Measurements from ENCODE around the gene LPA.
A peak's percentile ranks its signal among the peaks of the same experiment; 100 is the strongest.
"Not testable (repeated sequence)": the region's sequence is repeated elsewhere in the genome, so short reads cannot be mapped to it uniquely, and the experiment has no call there.

LPA gene, protein sequence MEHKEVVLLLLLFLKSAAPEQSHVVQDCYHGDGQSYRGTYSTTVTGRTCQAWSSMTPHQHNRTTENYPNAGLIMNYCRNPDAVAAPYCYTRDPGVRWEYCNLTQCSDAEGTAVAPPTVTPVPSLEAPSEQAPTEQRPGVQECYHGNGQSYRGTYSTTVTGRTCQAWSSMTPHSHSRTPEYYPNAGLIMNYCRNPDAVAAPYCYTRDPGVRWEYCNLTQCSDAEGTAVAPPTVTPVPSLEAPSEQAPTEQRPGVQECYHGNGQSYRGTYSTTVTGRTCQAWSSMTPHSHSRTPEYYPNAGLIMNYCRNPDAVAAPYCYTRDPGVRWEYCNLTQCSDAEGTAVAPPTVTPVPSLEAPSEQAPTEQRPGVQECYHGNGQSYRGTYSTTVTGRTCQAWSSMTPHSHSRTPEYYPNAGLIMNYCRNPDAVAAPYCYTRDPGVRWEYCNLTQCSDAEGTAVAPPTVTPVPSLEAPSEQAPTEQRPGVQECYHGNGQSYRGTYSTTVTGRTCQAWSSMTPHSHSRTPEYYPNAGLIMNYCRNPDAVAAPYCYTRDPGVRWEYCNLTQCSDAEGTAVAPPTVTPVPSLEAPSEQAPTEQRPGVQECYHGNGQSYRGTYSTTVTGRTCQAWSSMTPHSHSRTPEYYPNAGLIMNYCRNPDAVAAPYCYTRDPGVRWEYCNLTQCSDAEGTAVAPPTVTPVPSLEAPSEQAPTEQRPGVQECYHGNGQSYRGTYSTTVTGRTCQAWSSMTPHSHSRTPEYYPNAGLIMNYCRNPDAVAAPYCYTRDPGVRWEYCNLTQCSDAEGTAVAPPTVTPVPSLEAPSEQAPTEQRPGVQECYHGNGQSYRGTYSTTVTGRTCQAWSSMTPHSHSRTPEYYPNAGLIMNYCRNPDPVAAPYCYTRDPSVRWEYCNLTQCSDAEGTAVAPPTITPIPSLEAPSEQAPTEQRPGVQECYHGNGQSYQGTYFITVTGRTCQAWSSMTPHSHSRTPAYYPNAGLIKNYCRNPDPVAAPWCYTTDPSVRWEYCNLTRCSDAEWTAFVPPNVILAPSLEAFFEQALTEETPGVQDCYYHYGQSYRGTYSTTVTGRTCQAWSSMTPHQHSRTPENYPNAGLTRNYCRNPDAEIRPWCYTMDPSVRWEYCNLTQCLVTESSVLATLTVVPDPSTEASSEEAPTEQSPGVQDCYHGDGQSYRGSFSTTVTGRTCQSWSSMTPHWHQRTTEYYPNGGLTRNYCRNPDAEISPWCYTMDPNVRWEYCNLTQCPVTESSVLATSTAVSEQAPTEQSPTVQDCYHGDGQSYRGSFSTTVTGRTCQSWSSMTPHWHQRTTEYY (N-terminal part only)

DNA sequence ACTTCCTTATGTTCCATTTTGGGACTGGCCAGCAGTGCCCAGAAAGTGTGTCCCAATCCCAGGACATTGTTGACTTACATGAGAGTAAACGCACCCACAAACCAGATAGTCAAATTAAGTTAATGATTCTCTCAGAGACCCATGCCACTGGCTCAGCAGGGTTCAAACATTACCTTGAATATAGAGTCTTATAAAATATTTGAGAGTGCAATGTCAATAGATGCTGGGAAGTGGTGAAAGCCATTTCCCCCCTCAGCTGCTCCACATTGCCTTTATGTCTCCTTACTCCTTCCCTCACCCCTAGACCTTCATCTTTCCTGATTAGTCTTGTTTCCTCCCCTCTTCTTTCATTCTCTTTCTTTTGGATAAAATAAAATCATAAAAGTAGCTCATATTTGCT is at the start of gene LPA:
LPA (minus strand) TSS at position 78 of the 400 bp plus-strand sequence; CDS start at position 17, 61 bp downstream.
- DNase-seq, result not testable (repeated sequence)

DNA sequence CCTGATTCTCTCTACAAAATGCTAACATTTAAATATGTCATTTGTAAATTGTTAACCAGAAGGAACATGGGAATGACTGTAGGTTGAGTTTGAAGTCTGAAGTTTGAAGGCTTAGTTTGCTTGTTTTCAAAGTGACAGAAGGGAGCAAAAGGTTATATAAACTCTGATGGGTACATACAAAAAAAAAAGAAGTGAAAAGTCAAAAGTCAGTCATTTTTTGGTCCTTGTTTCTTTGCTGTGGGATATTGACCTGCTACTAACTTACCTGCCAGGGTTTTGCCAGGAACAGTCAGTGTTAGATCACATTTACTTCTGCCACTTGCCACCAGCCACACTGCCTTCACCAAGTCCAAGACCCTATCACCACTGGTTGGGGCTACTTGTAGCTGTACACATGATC is 44.9 kb upstream of the LPA start:
- not testable (repeated sequence) for DNase-seq

DNA sequence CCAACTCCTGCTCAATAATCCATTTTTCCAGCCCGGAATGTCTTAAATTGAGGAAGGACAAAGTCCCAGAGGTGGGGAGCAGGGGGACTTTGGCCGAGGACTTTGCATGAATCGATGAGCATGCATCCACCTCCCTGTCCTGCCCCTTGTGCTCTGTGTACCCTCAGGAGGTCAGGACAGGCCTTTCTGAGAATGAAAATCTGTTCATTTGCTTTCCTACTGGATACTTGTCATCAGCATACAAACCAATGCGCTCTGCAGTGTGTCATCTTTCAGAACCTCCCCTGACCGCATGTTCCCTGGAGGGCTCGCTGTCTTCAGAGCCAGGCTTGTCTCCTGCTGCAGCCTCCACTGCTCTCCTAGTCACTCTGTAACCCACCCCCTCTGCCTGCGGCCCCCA is 40.6 kb upstream of the LPA start:
- not testable (repeated sequence) for DNase-seq

DNA sequence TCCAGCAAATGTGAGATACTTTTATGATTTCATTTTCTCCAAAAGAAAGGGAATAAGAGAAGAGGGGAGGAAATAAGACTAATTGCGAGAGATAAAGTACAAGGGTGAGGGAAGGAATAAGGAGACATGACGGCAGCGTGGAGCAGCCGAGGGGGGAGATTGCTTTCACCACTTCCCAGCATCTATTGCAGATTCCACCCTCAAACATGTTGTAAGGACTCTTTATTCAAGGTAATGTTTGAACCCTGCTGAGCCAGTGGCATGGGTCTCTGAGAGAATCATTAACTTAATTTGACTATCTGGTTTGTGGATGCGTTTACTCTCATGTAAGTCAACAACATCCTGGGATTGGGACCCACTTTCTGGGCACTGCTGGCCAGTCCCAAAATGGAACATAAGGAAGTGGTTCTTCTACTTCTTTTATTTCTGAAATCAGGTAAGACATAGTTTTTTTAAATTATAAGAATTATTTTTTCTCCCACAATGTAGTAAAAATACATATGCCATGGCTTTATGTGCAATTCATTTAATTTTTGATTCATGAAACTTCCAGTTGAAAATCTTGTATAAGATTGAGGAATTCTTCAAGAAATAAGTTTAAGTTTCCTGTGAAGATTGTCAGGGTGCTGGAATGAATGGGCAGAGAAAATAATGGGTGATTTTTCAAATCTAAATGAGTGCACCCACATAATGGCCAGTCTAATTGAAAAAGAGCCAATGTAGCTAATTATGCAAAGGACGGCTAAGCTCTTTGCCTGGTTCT is 38.0 kb upstream of the LPA start, which contains the start of gene PLG:
PLG (plus strand) TSS at position 327 of the 763 bp plus-strand sequence; CDS start at position 388, 61 bp downstream.
- DNase-seq, result not testable (repeated sequence)

DNA sequence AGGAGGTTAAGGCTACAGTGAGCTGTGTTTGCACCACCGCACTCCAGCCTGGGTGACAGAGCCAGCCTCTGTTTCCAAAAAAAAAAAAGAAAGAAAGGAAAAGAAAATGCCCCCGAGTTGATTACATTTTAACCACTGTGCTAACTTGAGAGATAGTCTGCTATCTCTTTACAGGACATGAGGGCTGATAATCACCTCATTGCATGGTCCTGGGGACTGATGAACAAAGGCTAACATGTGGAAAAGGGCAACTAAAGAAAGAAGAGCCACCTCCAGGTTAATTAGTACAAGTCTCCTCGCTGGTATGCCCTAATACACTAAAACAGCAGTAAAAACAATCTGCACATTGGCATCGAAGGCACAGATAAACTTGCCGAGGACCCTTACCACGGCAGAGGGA is 33.8 kb upstream of the LPA start:
- DNase-seq, result no peak

DNA sequence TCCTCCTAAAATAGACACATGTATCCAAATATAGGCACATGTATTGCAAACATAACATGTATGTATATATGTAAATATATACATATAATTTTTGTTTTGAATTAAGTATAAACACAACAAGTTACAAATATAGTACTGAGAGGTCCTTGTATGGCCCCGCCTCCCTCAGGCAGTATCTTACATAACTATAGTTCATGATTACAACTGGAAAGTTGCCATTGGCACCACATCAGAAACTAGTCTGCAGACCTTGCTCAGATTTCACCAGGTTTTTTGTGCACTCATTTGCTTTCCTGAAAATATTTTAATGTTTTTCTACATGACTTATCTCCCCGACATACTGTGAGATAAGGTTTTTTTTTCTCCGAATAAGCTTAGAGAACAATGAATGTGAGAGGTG is 32.8 kb upstream of the LPA start:
- not testable (repeated sequence) for DNase-seq

DNA sequence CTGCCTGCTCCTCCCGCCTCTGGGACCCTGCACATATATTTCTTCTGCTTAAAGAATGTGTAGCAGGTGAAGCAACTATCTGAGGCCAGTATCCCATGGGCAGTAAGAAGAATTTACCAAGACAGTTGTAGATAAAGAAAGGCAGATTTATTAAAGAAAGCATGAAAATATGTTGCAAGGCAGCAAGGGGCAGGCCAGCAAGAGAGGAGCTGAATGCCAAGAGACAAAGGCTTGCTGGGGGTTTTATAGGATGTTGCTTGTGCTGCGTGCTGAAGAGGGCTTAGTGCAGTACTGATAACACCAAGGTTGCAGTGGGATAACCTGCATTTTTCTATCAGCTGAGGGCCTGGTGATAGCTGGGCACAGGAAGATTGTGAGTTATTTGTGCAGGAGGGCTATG is 31.5 kb upstream of the LPA start:
- DNase-seq, result not testable (repeated sequence)

DNA sequence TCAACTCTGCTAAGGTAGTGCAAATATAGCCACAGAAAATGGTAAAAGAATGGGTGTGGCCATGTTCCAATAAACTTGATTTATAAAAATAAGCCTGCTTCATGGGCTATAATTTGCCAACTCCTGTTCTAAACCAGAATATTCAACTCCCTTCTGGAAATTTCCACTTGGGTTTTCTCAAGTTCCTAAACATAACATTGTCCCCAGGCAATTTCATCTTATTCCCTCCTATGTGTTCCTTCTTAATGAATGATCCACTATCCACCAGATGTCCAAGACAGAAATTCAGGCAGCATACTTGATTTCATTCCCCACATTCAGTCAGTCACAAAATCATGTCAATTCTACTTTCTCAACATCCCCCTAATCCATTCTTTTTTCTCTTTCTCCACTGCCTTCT is 30.9 kb upstream of the LPA start:
- not testable (repeated sequence) for DNase-seq

DNA sequence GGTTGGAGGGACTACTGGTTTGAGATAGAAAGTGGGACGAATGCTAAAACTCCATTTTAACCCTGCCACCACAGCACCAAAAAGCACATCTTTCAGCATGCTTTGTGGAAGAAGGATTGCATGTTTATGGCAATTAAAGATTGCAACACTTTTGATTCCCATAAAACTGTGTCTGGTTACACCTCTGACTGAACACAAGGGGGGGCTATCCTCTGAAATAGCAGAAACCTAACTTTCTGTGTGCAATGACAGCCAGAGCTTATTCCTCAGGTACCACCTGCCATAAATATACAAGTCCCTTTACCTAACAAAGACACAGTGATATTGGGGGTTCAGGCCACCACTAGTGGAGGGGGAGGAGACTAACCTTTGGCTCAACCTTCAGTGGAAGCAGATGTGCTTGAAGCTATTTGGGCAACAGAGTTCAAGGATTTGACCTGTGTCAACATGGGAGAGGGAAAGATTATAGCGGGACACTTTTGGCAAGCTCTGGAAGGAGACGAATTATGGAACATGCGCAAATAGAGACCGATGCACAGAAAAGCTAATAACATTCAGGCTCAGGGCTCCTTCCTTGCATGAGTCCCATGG is 28.4 kb upstream of the LPA start:
- no peak for DNase-seq

DNA sequence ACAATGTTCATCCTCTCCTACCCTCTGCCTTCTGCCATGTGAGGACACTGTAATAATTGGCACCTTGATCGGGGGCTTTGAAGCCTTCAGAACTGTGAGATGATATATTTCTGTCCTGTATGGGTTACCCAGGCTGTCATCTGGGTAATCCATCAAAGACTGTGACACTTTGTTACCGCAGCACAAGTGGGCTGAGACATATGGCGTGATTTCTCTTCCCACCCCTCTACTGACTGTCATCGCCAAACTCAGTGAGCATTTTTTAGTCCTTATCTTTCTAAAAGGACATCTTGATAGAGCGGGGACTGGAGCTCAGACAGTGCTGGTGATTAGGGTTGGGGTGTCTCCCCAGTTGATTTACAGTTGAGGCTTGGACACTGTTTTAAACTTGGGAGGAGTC is 27.5 kb upstream of the LPA start:
- DNase-seq, result no peak

DNA sequence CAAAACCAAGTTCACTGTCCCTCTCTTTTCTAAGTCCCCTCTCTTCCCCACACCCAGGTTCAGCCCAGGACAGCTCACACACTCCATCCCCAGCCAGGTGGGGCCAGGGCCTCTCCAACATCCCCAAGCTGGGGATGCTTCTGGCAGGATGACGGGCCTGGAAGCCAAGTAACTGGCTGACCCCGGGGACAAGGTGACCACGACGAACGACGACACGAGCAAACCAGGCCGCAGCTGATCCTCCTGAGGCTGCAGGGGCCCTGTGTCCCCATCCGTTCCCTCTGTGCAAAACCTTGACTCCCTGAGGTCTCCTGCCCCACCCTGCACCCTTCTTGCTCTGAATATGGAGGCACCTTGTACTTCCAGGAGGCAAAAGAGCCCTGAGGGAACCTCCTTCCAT is 26.4 kb upstream of the LPA start:
- DNase-seq, result no peak

DNA sequence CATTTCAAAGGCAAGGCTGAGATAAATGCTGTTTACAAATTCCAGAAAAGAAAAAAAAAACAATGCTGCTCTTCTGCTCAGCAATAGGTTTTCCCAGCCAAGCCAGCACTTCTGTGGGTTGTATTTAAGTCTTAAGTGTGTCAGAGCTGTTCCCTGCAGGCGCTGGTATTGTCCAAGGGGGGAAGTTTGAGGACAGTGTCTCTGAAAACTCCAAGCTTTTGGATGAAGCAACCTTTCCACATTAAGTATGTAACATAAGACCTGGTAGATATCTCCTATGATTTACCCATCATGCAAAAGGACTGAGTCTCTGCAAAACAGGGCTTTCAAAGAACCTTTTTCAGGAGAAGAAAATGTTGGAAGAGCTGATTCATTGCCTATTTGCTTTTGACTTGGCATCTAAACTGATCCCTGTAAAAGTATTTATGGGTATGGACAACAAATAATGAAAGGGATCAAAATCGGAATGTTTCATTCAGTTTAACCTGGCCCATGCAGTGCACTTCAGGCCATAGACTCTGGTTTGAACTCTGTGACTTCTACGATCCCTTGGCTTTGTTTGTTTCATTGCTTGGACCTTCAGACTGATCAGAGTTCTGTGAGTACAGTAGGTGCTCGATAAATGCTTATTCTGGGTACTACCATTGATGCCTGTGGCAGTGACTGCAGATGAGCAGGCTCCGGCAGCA is 21.8 kb upstream of the LPA start:
- no peak for DNase-seq

DNA sequence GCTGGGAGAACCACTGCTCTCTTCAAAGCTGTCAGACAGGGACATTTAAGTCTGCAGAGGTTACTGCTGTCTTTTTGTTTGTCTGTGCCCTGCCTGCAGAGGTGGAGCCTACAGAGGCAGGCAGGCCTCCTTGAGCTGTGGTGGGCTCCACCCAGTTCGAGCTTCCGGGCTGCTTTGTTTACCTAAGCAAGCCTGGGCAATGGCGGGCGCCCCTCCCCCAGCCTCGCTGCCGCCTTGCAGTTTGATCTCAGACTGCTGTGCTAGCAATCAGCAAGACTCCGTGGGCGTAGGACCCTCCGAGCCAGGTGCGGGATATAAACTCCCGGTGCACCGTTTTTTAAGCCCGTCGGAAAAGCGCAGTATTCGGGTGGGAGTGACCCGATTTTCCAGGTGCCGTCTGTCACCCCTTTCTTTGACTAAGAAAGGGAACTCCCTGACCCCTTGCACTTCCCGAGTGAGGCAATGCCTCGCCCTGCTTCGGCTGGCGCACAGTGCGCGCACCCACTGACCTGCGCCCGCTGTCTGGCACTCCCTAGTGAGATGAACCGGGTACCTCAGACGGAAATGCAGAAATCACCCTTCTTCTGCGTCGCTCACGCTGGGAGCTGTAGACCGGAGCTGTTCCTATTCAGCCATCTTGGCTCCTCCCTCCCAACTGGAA is 21.2 kb upstream of the LPA start:
- DNase-seq, result not testable (repeated sequence)

DNA sequence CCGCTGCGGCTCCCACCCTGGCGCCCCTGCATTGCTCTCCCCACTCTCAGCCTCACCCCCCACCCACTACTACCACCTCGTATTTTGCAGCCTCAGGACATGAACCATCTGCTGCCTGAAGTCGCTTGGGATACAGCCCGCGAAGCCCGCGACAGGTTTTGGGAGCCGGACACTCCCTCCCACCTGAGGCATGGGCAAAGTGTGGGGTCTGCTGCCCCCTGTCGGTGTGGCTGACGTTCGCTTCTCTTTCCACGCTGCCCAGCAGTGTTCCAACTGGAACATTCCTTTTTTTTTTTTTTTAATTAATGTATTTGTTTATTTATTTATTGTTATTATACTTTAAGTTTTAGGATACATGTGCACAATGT is 15.3 kb upstream of the LPA start:
- no peak for DNase-seq

DNA sequence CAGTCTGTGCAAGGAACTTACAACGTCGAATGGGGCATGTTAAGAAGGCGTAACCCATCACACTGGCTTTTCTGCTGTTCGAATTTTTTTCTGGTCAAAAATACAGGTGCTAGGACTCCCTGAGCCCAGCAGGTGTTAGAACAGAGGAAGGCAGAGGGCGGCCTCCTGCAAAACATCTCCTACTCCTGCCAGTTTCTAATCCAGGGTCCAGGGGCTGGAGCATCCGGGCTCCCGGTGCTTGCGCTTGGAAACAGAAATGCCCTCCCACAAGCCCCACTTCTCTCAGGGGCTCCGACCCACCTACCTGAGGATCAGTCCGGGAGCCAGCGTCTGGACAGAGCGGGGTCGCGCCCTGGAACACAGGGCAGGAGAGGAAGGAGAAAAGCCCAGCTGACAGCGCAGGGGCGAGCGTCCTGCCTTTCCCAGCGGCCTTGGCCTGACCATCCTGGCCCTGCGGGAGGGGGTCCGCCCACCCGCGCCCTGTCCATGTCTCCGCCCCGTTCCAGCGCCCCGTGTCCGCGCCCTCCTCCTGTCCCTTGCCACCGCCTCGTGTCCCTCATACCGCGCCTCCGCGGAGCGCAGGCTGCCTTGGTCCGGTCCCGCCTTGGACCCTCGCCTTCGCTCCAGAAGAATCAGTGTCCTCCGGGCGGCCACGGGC is 14.8 kb upstream of the LPA start:
- no peak for DNase-seq

DNA sequence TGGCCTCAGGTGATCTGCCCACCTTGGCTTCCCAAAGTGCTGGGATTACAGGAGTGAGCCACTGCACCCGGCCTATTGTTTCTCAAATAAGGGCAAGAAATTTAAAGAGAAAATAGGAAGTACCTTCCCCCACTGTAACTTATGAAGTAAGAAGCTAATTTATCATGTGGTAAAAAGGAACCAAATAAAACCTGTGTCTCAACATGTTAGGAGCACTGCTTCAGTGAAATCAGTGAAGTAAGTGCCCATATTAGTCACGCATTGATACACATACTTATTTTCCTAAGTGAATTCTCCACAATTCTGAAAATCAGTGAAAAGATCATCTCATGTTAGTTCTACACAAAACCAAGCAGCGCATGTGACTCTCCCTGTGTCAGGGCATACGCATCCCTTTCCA is 14.2 kb upstream of the LPA start:
- no peak for DNase-seq

DNA sequence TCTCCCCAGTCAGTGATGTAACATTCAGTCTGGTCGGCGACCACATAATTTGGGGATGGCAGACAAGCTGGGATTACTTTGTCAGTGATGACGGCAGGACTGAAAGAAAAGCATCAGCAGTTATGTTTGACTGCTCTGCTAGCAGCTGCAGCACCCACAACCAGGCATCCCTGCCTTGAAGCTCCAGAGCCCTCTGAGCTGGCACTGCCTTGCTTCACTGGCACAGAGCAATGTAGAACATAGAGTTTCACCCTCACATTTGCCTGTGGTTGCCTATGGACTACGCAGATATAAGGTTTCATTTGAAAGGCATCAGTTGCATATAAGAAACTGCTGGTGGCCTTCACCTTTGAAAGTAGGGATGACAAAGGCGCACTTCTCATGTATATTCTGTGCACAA is 12.3 kb upstream of the LPA start:
- not testable (repeated sequence) for DNase-seq

DNA sequence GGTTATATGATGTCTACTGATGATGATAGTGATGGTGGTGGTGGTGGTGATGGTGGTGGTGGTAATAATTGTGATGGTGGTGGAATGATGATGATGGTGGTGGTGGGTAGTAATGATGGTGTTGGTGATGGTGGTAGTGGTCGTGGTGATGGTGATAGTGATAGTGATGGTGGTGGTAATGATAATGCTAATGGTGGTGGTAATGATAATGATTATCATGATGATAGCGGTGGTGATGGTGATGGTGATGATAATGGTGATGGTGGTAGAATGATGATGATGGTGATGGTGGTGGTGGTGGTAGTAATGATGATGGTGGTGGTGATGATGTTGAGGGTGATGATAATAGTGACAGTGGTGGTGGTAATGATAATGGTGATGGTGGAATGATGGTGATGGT is 4.5 kb upstream of the LPA start:
- no peak for DNase-seq

DNA sequence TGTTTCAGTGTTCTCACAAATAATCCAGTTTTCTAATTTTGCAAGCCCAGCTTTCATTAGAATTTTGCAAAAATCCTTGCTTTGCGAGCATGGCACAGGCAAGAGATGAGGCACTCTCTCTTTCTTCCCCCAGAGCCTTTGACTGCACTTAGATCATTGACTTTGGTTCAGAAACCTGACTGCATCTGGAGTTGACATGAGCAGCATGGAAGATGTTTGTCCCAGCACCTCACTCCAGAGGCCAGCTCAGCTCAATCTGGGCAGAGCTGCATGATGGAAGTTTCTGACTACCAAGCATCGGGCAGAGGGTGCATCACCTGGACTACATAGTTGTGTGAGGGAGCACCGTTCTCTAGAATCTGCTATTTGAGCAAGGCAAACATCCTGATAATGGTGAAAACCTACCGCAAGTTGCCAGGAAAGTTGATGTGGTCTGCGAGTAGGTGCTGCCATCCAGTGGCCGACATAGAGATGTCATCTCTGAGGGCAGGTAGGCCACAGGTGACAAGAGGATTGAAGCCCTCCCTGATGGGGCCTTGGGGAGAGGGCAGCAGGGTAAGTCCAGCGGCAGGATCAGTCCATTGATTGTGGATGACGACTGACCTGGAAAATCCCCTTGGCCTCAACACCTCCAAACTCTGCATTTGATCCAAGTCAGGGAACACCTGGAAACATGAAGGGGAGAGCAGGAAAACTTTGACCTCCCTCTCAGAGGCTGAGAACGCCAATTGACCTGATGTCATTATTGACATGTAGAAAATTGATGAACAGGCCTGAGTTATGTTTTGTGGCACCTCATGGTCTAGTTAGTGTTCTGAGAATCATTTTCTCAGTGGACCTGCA is 3.8 kb upstream of the LPA start:
- DNase-seq, result peak; percentile 40 to 46
